IMR-90 (cell line): ENCODE measurements around the gene PAF1.

Experiments used
- CEBPB ChIP-seq: IDR thresholded peaks from 2 replicates; pipeline ENCODE4 v1.6.1; 2012; ENCODE audit warnings: low read depth, low read length, improper control_type of control experiment
- CTCF ChIP-seq: conservative IDR thresholded peaks from 2 replicates; pipeline ENCODE4 v1.5.1; 2012; ENCODE audit warnings: mild to moderate bottlenecking, low read depth, low read length, improper control_type of control experiment
- ELK1 ChIP-seq: fragments of 150-350 bp; IDR thresholded peaks from 2 replicates; pipeline ENCODE4 v1.6.1; 2016; ENCODE audit warnings: low read depth, mild to moderate bottlenecking, low read length, moderate library complexity, borderline replicate concordance
- FOS ChIP-seq: fragments of 150-350 bp; IDR thresholded peaks from 2 replicates; pipeline ENCODE4 v1.6.1; 2016; ENCODE audit warnings: low read depth, low read length
- MAZ ChIP-seq: IDR thresholded peaks from 2 replicates; pipeline ENCODE4 v1.6.1; 2012; ENCODE audit warnings: low read depth, mild to moderate bottlenecking, low read length, improper control_type of control experiment, moderate library complexity, borderline replicate concordance
- MXI1 ChIP-seq: IDR thresholded peaks from 2 replicates; pipeline ENCODE4 v1.6.1; 2012; ENCODE audit warnings: low read depth, mild to moderate bottlenecking, low read length, moderate library complexity, borderline replicate concordance
- NFE2L2 ChIP-seq: fragments of 150-350 bp; IDR thresholded peaks from 2 replicates; pipeline ENCODE4 v1.6.1; 2016; ENCODE audit warnings: low read depth, mild to moderate bottlenecking, low read length
- POLR2A ChIP-seq: IDR thresholded peaks from 2 replicates; pipeline ENCODE4 v1.6.1; 2012; ENCODE audit warnings: mild to moderate bottlenecking, low read depth, low read length
- RAD21 ChIP-seq: IDR thresholded peaks from 2 replicates; pipeline ENCODE4 v1.6.1; 2012; ENCODE audit warnings: low read length, improper control_type of control experiment
- RCOR1 ChIP-seq: IDR thresholded peaks from 2 replicates; pipeline ENCODE4 v1.6.1; 2012; ENCODE audit warnings: mild to moderate bottlenecking, low read length, improper control_type of control experiment; ENCODE audit not compliant: insufficient replicate concordance
- SMC3 ChIP-seq: fragments of 150-350 bp; IDR thresholded peaks from 2 replicates; pipeline ENCODE4 v1.6.1; 2016; ENCODE audit warnings: low read depth, mild to moderate bottlenecking, antibody characterized with exemption, low read length, moderate library complexity
- USF2 ChIP-seq: fragments of 150-350 bp; IDR thresholded peaks from 2 replicates; pipeline ENCODE4 v1.6.1; 2017; ENCODE audit warnings: mild to moderate bottlenecking, antibody characterized with exemption, low read length, low read depth

GRCh38 chr19:39422020-39422419, 31.1 kb upstream of the PAF1 start:
- TF ChIP-seq CTCF (no peak), FOS (no peak), RCOR1 (no peak), POLR2A (no peak), NFE2L2 (no peak), MAZ (no peak), RAD21 (no peak), USF2 (no peak), SMC3 (no peak), MXI1 (no peak), ELK1 (no peak), CEBPB (no peak)
